IMR-90 (cell line): Measurements from ENCODE around the gene TIRAP. TPM values are rescaled to one million over a fixed set of nuclear protein-coding genes. Genes with fewer than 3 reads are reported as not detected.

Experiments
- ATAC-seq: fragments of 200-7000 bp; cut with Tn5 transposase; 2 replicates; pipeline ENCODE4 v1.9.1; 2020; ENCODE audit warnings: low read depth, mild to moderate bottlenecking, moderate library complexity
- BruUV-seq: library from RNA; stranded (reverse); fragments of 400-500 nt; replicated peaks from 2 replicates; lab custom pipeline; 2021; lab: Mats Ljungman, UMichigan
- CTCF ChIA-PET: fragments of 300-600 bp; formaldehyde crosslinking; extraction: SDS; loops from one replicate; lab custom pipeline; 2021; ENCODE audit warnings: antibody characterized with exemption; lab: Yijun Ruan, JAX
- POLR2A ChIA-PET: fragments of 300-600 bp; sonication (Branson Sonifier 250); formaldehyde crosslinking; loops from one replicate; lab custom pipeline; 2022; ENCODE audit warnings: antibody characterized with exemption; ENCODE audit not compliant: unreplicated experiment; lab: Charles Lee
- DNase-seq: peaks from one replicate; pipeline ENCODE4 v3.0.0; 2013
- H2AFZ ChIP-seq: replicated peaks from 2 replicates; pipeline ENCODE3; 2013; ENCODE audit warnings: low read length, mild to moderate bottlenecking; ENCODE audit not compliant: poor library complexity
- H2AK5ac ChIP-seq: 2 replicates; pipeline ENCODE4 v1.6.1; 2013; ENCODE audit warnings: low read depth, low read length, inconsistent platforms
- H2AK9ac ChIP-seq: replicated peaks from 2 replicates; pipeline ENCODE3; 2013; ENCODE audit warnings: mild to moderate bottlenecking, low read depth, low read length, moderate library complexity; ENCODE audit not compliant: poor library complexity
- H2BK120ac ChIP-seq: 2 replicates; pipeline ENCODE4 v1.6.1; 2013; ENCODE audit warnings: low read depth, low read length, inconsistent platforms
- H2BK15ac ChIP-seq: 3 replicates; pipeline ENCODE4 v1.6.1; 2013; ENCODE audit warnings: low read depth, low read length, inconsistent platforms
- H2BK20ac ChIP-seq: 2 replicates; pipeline ENCODE4 v1.6.1; 2013; ENCODE audit warnings: low read depth, mild to moderate bottlenecking, inconsistent platforms, low read length, moderate library complexity
- H2BK5ac ChIP-seq: 2 replicates; pipeline ENCODE4 v1.6.1; 2013; ENCODE audit warnings: mild to moderate bottlenecking, low read depth, low read length, inconsistent platforms; ENCODE audit not compliant: poor library complexity, severe bottlenecking
- H3K14ac ChIP-seq: replicated peaks from 2 replicates; pipeline ENCODE4 v1.6.1; 2013; ENCODE audit warnings: low read depth, low read length, inconsistent platforms
- H3K18ac ChIP-seq: 2 replicates; pipeline ENCODE4 v1.6.1; 2013; ENCODE audit warnings: low read depth, low read length, control low read depth
- H3K23ac ChIP-seq: 2 replicates; pipeline ENCODE4 v1.6.1; 2013; ENCODE audit warnings: low read depth, low read length, inconsistent platforms
- H3K27ac ChIP-seq: 2 replicates; pipeline ENCODE4 v1.5.1; 2013; ENCODE audit warnings: mild to moderate bottlenecking, control low read depth, low read length; ENCODE audit not compliant: insufficient read depth
- H3K27me3 ChIP-seq: 2 replicates; pipeline ENCODE4 v1.6.1; 2013; ENCODE audit warnings: low read length; ENCODE audit not compliant: control insufficient read depth, insufficient read depth
- H3K36me3 ChIP-seq: 2 replicates; pipeline ENCODE4 v1.6.1; 2013; ENCODE audit warnings: low read length, mixed read lengths; ENCODE audit not compliant: control insufficient read depth, insufficient read depth
- H3K4ac ChIP-seq: 2 replicates; pipeline ENCODE4 v1.6.1; 2013; ENCODE audit warnings: low read depth, low read length, inconsistent platforms
- H3K4me1 ChIP-seq: 2 replicates; pipeline ENCODE4 v1.6.1; 2013; ENCODE audit warnings: low read length, mixed read lengths; ENCODE audit not compliant: control insufficient read depth, insufficient read depth
- H3K4me2 ChIP-seq: 2 replicates; pipeline ENCODE4 v1.6.1; 2013; ENCODE audit warnings: low read depth, mild to moderate bottlenecking, control low read depth, low read length, moderate library complexity
- H3K4me3 ChIP-seq: 2 replicates; pipeline ENCODE4 v1.5.1; 2013; ENCODE audit warnings: low read depth, mild to moderate bottlenecking, control low read depth, low read length, moderate library complexity; ENCODE audit not compliant: insufficient read depth
- H3K56ac ChIP-seq: 2 replicates; pipeline ENCODE4 v1.6.1; 2013; ENCODE audit warnings: low read length, inconsistent platforms; ENCODE audit not compliant: insufficient read depth; ENCODE audit errors: extremely low read depth
- H3K79me1 ChIP-seq, 2 experiments: 2 replicates each; pipeline ENCODE4 v1.6.1; 2013; ENCODE audit warnings: low read length in 2 of 2, inconsistent platforms in 1 of 2, low read depth in 1 of 2
- H3K9ac ChIP-seq: 2 replicates; pipeline ENCODE4 v1.6.1; 2013; ENCODE audit warnings: low read depth, low read length, control low read depth
- H3K9me1 ChIP-seq: 2 replicates; pipeline ENCODE4 v1.6.1; 2013; ENCODE audit warnings: low read length, inconsistent platforms; ENCODE audit not compliant: insufficient read depth
- H3K9me3 ChIP-seq: 2 replicates; pipeline ENCODE4 v1.6.1; 2013; ENCODE audit warnings: low read length; ENCODE audit not compliant: control insufficient read depth, insufficient read depth
- H4K20me1 ChIP-seq: 2 replicates; pipeline ENCODE4 v1.6.1; 2013; ENCODE audit warnings: low read length, inconsistent platforms; ENCODE audit not compliant: insufficient read depth
- H4K5ac ChIP-seq: 2 replicates; pipeline ENCODE4 v1.6.1; 2013; ENCODE audit warnings: mild to moderate bottlenecking, low read depth, low read length, control low read depth
- H4K8ac ChIP-seq, 2 experiments: 2 replicates each; pipeline ENCODE4 v1.6.1; 2013; ENCODE audit warnings: low read depth in 2 of 2, low read length in 2 of 2, control low read depth in 1 of 2, inconsistent platforms in 1 of 2
- H4K91ac ChIP-seq: 2 replicates; pipeline ENCODE4 v1.6.1; 2013; ENCODE audit warnings: low read depth, low read length, inconsistent platforms; ENCODE audit not compliant: insufficient read depth
- MAZ ChIP-seq: IDR thresholded peaks from 2 replicates; pipeline ENCODE4 v1.6.1; 2012; ENCODE audit warnings: low read depth, mild to moderate bottlenecking, low read length, improper control_type of control experiment, moderate library complexity, borderline replicate concordance
- MXI1 ChIP-seq: IDR thresholded peaks from 2 replicates; pipeline ENCODE4 v1.6.1; 2012; ENCODE audit warnings: low read depth, mild to moderate bottlenecking, low read length, moderate library complexity, borderline replicate concordance
- WGBS, 2 experiments: methylation state at CpG; one replicate each; pipeline versions ENCODE4 v1.1.5 to v1.1.7; 2013; ENCODE audit warnings: missing lambda C conversion rate in 2 of 2; ENCODE audit not compliant: insufficient read length in 1 of 2; ENCODE audit errors: extremely low coverage in 2 of 2; 5-methylcytosine and 5-hydroxymethylcytosine counted together
- dilution Hi-C: fragments of 300-500 bp; cut with HindIII; formaldehyde crosslinking; loops from one replicate; pipeline ENCODE4 v1.14.3; 2018; ENCODE audit warnings: low sequenced_read_pairs; ENCODE audit not compliant: unreplicated experiment
- in situ Hi-C: fragments of 300-500 bp; cut with MboI; formaldehyde crosslinking; loops from 3 replicates; pipeline ENCODE4 v1.14.3; 2019; ENCODE audit warnings: low sequenced_read_pairs, inconsistent platforms, mixed read lengths
- intact Hi-C: fragments of 100-400 bp; cut with micrococcal nuclease; formaldehyde crosslinking; loops from 2 replicates; pipeline ENCODE4 v1.10.0; 2022
- polyA plus RNA-seq, 3 experiments: library from polyadenylated mRNA; depleted of rRNA; stranded (reverse); fragments of >200 nt; gene quantifications; 2 replicates each; pipeline ENCODE4 v1.2.3, GENCODE V29; 2012; ENCODE audit warnings: low replicate concordance in 1 of 3
- total RNA-seq: library from RNA; depleted of rRNA; stranded (reverse); fragments of >200 nt; gene quantifications from 2 replicates; pipeline ENCODE4 v1.2.3, GENCODE V29; 2012

TIRAP gene
- total and polyA plus RNA-seq, 2 of the 4 experiments (the other 2 are of a cell fraction): 3.0 to 7.4 TPM

DNA sequence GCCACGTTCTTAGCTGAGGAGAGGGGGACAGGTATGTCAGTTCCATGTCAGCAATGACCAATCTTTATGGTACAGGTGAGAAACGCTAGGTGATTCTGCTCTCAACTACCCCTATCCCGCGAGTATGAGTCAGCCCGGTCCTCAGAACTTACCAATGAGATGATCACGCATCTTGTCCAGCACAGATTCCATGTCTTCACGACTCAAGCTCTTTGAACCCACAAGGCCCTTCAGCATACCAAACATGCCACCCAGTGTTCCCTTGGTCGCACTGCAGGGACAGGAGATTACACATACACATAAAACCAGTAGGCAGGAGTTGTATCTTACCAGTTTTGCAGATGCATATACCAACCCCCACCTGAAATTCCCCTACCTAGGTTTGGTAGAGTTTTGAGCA, 17.1 kb upstream of the TIRAP start:
- Histone ChIP-seq H3K14ac (no peak overlapping the region), H4K91ac (no peak overlapping the region), H3K36me3 (peaks cover 47% of the 10 kb centered on the region), H2BK15ac (no peak overlapping the region), H3K4me2 (no peak overlapping the region), H2AK9ac (no peak overlapping the region), H3K79me1 (peaks cover 46 to 74% of the 10 kb centered on the region in 2 experiments), H2BK5ac (no peak overlapping the region), H2AFZ (no peak overlapping the region), H3K9me1 (peaks cover 10% of the 10 kb centered on the region; the same call in 1 of the 2 replicates), H4K8ac (no peak overlapping the region), H3K4ac (no peak overlapping the region), H4K5ac (no peak overlapping the region), H3K27ac (no peak overlapping the region), H3K27me3 (no peaks in the 10 kb centered on the region), H3K4me1 (peaks cover 3% of the 10 kb centered on the region; the same call in 1 of the 2 replicates), H2BK120ac (no peak overlapping the region), H2AK5ac (no peak overlapping the region), H2BK20ac (no peak overlapping the region), H4K20me1 (peaks cover 9% of the 10 kb centered on the region; the same call in 1 of the 2 replicates), H3K9ac (no peak overlapping the region), H3K4me3 (no peak overlapping the region), H3K18ac (no peak overlapping the region), H3K23ac (no peak overlapping the region), H3K56ac (no peak overlapping the region), H3K9me3 (no peaks in the 10 kb centered on the region)
- ATAC-seq (no peak), DNase-seq (peak; percentile 11)
- dilution Hi-C loops: no loop called here
- ChIA-PET POLR2A (no interaction called here), CTCF (no interaction called here)
- intact Hi-C loops: no loop called here
- BruUV-seq: no TSS peak
- TF ChIP-seq MAZ (no peak), MXI1 (no peak)
- in situ Hi-C loops: no loop called here
- no CpG with 5 or more reads among the region's 8 CpGs for WGBS, 2 experiments
